Measurements from ENCODE around the gene TMEM202. TPM values are rescaled to one million over a fixed set of nuclear protein-coding genes. Genes with fewer than 3 reads are reported as not detected.

The TMEM202 gene
- total and polyA plus RNA-seq, 2 of the 13 experiments (the other 11 are each of a cell fraction or from before 2014, with no cell fraction given): not detected

DNA sequence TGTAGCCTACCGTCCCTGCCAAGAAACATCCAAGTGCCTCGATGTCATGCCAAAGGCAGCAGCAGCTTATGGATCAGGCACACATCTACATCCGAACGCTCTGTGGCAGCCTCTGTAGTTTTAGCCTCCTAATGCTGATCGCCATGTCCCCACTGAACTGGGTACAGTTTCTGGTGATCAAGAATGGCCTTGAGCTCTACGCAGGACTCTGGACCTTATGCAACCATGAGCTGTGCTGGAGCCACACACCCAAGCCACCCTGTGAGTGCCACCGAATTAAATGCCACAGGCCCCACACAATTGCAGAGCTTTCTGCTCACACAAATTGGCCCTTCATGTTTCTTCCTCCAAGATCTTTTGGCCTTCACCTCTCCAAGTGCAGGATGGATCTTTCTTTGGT is 543 bp downstream of the TMEM202 start (continued):
- TF ChIP-seq ZFP37 (CRISPR knock-in tag; IDR thresholded peaks at IDR 0.05; ENCODE audit: borderline replicate concordance) (no peak), NCOA2 (CRISPR knock-in tag; IDR thresholded peaks at IDR 0.05) (0 out of 2 replicates have a peak, but pooled peaks have one; percentile 40), ZFP36L1 (CRISPR knock-in tag; IDR thresholded peaks at IDR 0.05) (no peak), ZNF251 (CRISPR knock-in tag; IDR thresholded peaks at IDR 0.05) (no peak), TBL1XR1 (IDR thresholded peaks at IDR 0.05; ENCODE audit: borderline replicate concordance, low read length, partially characterized antibody) (no peak), TCF7L2 (IDR thresholded peaks at IDR 0.05; ENCODE audit: low read depth, low read length) (no peak), GABPA (IDR thresholded peaks at IDR 0.05; ENCODE audit: low read depth, low read length) (no peak), GABPA (CRISPR knock-in tag; IDR thresholded peaks at IDR 0.05; ENCODE audit: low read depth) (no peak), ZNF619 (CRISPR knock-in tag; IDR thresholded peaks at IDR 0.05) (no peak), FOXP1 (IDR thresholded peaks at IDR 0.05) (no peak), FOXP1 (CRISPR knock-in tag; IDR thresholded peaks at IDR 0.05) (peak; percentile 14; the same call in 1 of the 2 replicates), KDM4B (CRISPR knock-in tag; IDR thresholded peaks at IDR 0.05) (no peak), GZF1 (CRISPR knock-in tag; IDR thresholded peaks at IDR 0.05) (no peak), HOMEZ (CRISPR knock-in tag; IDR thresholded peaks at IDR 0.05; ENCODE audit: low read depth) (peak; percentile 39; the same call in 1 of the 2 replicates), SIX1 (CRISPR knock-in tag; IDR thresholded peaks at IDR 0.05; ENCODE audit: borderline replicate concordance) (no peak), ZNF788 (CRISPR knock-in tag; IDR thresholded peaks at IDR 0.05; ENCODE audit: borderline replicate concordance) (0 out of 2 replicates have a peak, but pooled peaks have one; percentile 59), NBN (conservative IDR thresholded peaks at IDR 0.05) (no peak), TP53 (CRISPR knock-in tag; conservative IDR thresholded peaks at IDR 0.05) (no peak)
- TF ChIP-seq, protein P1, sequence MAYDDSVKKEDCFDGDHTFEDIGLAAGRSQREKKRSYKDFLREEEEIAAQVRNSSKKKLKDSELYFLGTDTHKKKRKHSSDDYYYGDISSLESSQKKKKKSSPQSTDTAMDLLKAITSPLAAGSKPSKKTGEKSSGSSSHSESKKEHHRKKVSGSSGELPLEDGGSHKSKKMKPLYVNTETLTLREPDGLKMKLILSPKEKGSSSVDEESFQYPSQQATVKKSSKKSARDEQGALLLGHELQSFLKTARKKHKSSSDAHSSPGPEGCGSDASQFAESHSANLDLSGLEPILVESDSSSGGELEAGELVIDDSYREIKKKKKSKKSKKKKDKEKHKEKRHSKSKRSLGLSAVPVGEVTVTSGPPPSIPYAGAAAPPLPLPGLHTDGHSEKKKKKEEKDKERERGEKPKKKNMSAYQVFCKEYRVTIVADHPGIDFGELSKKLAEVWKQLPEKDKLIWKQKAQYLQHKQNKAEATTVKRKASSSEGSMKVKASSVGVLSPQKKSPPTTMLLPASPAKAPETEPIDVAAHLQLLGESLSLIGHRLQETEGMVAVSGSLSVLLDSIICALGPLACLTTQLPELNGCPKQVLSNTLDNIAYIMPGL (CRISPR knock-in tag; IDR thresholded peaks at IDR 0.05; ENCODE audit: borderline replicate concordance in 1 of 2, low read depth in 1 of 2): peak in 1 of 2 experiments; percentile 43; a peak in 1 of 4 replicates
- TF ChIP-seq, protein P2, sequence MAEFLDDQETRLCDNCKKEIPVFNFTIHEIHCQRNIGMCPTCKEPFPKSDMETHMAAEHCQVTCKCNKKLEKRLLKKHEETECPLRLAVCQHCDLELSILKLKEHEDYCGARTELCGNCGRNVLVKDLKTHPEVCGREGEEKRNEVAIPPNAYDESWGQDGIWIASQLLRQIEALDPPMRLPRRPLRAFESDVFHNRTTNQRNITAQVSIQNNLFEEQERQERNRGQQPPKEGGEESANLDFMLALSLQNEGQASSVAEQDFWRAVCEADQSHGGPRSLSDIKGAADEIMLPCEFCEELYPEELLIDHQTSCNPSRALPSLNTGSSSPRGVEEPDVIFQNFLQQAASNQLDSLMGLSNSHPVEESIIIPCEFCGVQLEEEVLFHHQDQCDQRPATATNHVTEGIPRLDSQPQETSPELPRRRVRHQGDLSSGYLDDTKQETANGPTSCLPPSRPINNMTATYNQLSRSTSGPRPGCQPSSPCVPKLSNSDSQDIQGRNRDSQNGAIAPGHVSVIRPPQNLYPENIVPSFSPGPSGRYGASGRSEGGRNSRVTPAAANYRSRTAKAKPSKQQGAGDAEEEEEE (CRISPR knock-in tag; IDR thresholded peaks at IDR 0.05; ENCODE audit: borderline replicate concordance): no peak
- TF ChIP-seq, protein P3, sequence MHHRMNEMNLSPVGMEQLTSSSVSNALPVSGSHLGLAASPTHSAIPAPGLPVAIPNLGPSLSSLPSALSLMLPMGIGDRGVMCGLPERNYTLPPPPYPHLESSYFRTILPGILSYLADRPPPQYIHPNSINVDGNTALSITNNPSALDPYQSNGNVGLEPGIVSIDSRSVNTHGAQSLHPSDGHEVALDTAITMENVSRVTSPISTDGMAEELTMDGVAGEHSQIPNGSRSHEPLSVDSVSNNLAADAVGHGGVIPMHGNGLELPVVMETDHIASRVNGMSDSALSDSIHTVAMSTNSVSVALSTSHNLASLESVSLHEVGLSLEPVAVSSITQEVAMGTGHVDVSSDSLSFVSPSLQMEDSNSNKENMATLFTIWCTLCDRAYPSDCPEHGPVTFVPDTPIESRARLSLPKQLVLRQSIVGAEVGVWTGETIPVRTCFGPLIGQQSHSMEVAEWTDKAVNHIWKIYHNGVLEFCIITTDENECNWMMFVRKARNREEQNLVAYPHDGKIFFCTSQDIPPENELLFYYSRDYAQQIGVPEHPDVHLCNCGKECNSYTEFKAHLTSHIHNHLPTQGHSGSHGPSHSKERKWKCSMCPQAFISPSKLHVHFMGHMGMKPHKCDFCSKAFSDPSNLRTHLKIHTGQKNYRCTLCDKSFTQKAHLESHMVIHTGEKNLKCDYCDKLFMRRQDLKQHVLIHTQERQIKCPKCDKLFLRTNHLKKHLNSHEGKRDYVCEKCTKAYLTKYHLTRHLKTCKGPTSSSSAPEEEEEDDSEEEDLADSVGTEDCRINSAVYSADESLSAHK (CRISPR knock-in tag; IDR thresholded peaks at IDR 0.05; ENCODE audit: borderline replicate concordance): no peak
- TF ChIP-seq, protein P4, sequence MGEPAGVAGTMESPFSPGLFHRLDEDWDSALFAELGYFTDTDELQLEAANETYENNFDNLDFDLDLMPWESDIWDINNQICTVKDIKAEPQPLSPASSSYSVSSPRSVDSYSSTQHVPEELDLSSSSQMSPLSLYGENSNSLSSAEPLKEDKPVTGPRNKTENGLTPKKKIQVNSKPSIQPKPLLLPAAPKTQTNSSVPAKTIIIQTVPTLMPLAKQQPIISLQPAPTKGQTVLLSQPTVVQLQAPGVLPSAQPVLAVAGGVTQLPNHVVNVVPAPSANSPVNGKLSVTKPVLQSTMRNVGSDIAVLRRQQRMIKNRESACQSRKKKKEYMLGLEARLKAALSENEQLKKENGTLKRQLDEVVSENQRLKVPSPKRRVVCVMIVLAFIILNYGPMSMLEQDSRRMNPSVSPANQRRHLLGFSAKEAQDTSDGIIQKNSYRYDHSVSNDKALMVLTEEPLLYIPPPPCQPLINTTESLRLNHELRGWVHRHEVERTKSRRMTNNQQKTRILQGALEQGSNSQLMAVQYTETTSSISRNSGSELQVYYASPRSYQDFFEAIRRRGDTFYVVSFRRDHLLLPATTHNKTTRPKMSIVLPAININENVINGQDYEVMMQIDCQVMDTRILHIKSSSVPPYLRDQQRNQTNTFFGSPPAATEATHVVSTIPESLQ (CRISPR knock-in tag; conservative IDR thresholded peaks at IDR 0.05): no peak

All from HepG2 (cell line).